Neural cell (in vitro differentiated cells): ENCODE measurements around the gene GFRA4.

Experiments used
- EP300 ChIP-seq: fragments of 450-650 bp; conservative IDR thresholded peaks from 2 replicates; pipeline ENCODE4 v1.6.1; 2014; ENCODE audit warnings: antibody characterized with exemption, mild to moderate bottlenecking, moderate library complexity; ENCODE audit not compliant: poor library complexity, severe bottlenecking
- EZH2 ChIP-seq: fragments of 200-600, 300-800 bp; shearing (Covaris generic), sonication (generic); IDR thresholded peaks from 2 replicates; pipeline ENCODE4 v1.6.1; 2014; ENCODE audit warnings: antibody characterized with exemption, low read length, borderline replicate concordance, mild to moderate bottlenecking; ENCODE audit not compliant: insufficient read depth, poor library complexity, severe bottlenecking
- MXI1 ChIP-seq: fragments of 450-650 bp; conservative IDR thresholded peaks from 2 replicates; pipeline ENCODE4 v1.6.1; 2014; ENCODE audit warnings: antibody characterized with exemption, mild to moderate bottlenecking; ENCODE audit not compliant: poor library complexity, severe bottlenecking
- POLR2AphosphoS5 ChIP-seq: IDR thresholded peaks from 2 replicates; pipeline ENCODE4 v1.6.1; 2012
- RAD21 ChIP-seq: fragments of 450-650 bp; conservative IDR thresholded peaks from 2 replicates; pipeline ENCODE4 v1.6.1; 2014; ENCODE audit warnings: antibody characterized with exemption, mild to moderate bottlenecking, moderate library complexity
- SMC3 ChIP-seq: fragments of 450-650 bp; conservative IDR thresholded peaks from 2 replicates; pipeline ENCODE4 v1.6.1; 2014; ENCODE audit warnings: antibody characterized with exemption, mild to moderate bottlenecking, moderate library complexity; ENCODE audit not compliant: poor library complexity
- TAF1 ChIP-seq: IDR thresholded peaks from 2 replicates; pipeline ENCODE4 v1.6.1; 2012; ENCODE audit warnings: low read depth
- TF ChIP-seq, protein P1 (sequence below): fragments of 450-650 bp; IDR thresholded peaks from 2 replicates; pipeline ENCODE4 v1.5.1; 2014; ENCODE audit warnings: antibody characterized with exemption, mild to moderate bottlenecking, moderate library complexity; ENCODE audit not compliant: poor library complexity, severe bottlenecking
- TF ChIP-seq, protein P2 (sequence below): IDR thresholded peaks from 2 replicates; pipeline ENCODE4 v1.6.1; 2012; ENCODE audit warnings: borderline replicate concordance

DNA sequence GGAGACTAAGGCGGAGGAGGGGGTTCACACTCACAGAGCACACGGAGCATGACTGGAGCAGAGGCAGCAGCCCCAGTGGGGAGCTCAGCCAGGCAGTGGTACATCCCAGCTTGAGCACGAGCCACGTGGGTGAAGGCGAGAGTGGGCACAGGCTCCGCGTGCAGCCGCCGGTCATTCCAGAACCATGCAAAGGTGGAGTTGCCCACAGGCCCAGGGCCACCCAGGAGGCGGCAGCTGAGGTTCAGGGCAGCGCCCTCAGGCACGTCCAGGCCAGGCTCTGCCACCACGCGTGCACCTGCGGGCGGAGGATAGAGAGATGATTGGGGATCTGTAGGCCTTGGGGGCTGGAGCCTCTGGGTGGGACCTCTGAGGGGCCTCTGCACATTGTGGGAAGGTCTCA, 28.1 kb upstream of the GFRA4 start:
- TF ChIP-seq EZH2 (no peak), POLR2AphosphoS5 (no peak), MXI1 (no peak), TAF1 (no peak), EP300 (no peak), RAD21 (no peak), SMC3 (no peak)
- TF ChIP-seq, protein P1, sequence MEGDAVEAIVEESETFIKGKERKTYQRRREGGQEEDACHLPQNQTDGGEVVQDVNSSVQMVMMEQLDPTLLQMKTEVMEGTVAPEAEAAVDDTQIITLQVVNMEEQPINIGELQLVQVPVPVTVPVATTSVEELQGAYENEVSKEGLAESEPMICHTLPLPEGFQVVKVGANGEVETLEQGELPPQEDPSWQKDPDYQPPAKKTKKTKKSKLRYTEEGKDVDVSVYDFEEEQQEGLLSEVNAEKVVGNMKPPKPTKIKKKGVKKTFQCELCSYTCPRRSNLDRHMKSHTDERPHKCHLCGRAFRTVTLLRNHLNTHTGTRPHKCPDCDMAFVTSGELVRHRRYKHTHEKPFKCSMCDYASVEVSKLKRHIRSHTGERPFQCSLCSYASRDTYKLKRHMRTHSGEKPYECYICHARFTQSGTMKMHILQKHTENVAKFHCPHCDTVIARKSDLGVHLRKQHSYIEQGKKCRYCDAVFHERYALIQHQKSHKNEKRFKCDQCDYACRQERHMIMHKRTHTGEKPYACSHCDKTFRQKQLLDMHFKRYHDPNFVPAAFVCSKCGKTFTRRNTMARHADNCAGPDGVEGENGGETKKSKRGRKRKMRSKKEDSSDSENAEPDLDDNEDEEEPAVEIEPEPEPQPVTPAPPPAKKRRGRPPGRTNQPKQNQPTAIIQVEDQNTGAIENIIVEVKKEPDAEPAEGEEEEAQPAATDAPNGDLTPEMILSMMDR: no peak
- TF ChIP-seq, protein P2, sequence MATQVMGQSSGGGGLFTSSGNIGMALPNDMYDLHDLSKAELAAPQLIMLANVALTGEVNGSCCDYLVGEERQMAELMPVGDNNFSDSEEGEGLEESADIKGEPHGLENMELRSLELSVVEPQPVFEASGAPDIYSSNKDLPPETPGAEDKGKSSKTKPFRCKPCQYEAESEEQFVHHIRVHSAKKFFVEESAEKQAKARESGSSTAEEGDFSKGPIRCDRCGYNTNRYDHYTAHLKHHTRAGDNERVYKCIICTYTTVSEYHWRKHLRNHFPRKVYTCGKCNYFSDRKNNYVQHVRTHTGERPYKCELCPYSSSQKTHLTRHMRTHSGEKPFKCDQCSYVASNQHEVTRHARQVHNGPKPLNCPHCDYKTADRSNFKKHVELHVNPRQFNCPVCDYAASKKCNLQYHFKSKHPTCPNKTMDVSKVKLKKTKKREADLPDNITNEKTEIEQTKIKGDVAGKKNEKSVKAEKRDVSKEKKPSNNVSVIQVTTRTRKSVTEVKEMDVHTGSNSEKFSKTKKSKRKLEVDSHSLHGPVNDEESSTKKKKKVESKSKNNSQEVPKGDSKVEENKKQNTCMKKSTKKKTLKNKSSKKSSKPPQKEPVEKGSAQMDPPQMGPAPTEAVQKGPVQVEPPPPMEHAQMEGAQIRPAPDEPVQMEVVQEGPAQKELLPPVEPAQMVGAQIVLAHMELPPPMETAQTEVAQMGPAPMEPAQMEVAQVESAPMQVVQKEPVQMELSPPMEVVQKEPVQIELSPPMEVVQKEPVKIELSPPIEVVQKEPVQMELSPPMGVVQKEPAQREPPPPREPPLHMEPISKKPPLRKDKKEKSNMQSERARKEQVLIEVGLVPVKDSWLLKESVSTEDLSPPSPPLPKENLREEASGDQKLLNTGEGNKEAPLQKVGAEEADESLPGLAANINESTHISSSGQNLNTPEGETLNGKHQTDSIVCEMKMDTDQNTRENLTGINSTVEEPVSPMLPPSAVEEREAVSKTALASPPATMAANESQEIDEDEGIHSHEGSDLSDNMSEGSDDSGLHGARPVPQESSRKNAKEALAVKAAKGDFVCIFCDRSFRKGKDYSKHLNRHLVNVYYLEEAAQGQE: no peak
